HEK293 (cell line): ENCODE results near the gene LHFPL6.

Experiments used
- GLI4 ChIP-seq: fragments of 450-650 bp; formaldehyde crosslinking; IDR thresholded peaks from 2 replicates; pipeline ENCODE4 v1.5.1; 2016; ENCODE audit warnings: missing biosample characterization, missing genetic modification characterization
- HOXA7 ChIP-seq: sonication (generic); formaldehyde crosslinking; IDR thresholded peaks from 2 replicates; pipeline ENCODE4 v1.8.1; 2022; ENCODE audit warnings: missing genetic modification reagents, borderline replicate concordance
- KLF16 ChIP-seq: fragments of 450-650 bp; formaldehyde crosslinking; IDR thresholded peaks from 2 replicates; pipeline ENCODE4 v1.5.1; 2017; ENCODE audit warnings: missing biosample characterization, missing genetic modification characterization
- TSHZ1 ChIP-seq: fragments of 450-650 bp; formaldehyde crosslinking; IDR thresholded peaks from 2 replicates; pipeline ENCODE4 v1.5.1; 2016; ENCODE audit warnings: missing biosample characterization, missing genetic modification characterization, borderline replicate concordance
- YY2 ChIP-seq: fragments of 450-650 bp; formaldehyde crosslinking; IDR thresholded peaks from 2 replicates; pipeline ENCODE4 v1.5.1; 2016; ENCODE audit warnings: missing biosample characterization, missing genetic modification characterization
- ZBTB1 ChIP-seq: fragments of 450-650 bp; formaldehyde crosslinking; IDR thresholded peaks from 2 replicates; pipeline ENCODE4 v1.5.1; 2016; ENCODE audit warnings: missing biosample characterization, missing genetic modification characterization
- ZBTB20 ChIP-seq: fragments of 450-650 bp; formaldehyde crosslinking; IDR thresholded peaks from 2 replicates; pipeline ENCODE4 v1.5.1; 2016; ENCODE audit warnings: missing biosample characterization, missing genetic modification characterization
- ZBTB7A ChIP-seq: fragments of 450-650 bp; formaldehyde crosslinking; IDR thresholded peaks from 2 replicates; pipeline ENCODE4 v1.5.1; 2016; ENCODE audit warnings: low read depth, missing biosample characterization, missing genetic modification characterization
- ZNF140 ChIP-seq: fragments of 450-650 bp; formaldehyde crosslinking; IDR thresholded peaks from 2 replicates; pipeline ENCODE4 v1.5.1; 2016; ENCODE audit warnings: missing biosample characterization, missing genetic modification characterization
- ZNF174 ChIP-seq: fragments of 450-650 bp; formaldehyde crosslinking; IDR thresholded peaks from 2 replicates; pipeline ENCODE4 v1.5.0; 2017; ENCODE audit warnings: missing biosample characterization, mild to moderate bottlenecking, missing genetic modification characterization
- ZNF335 ChIP-seq: fragments of 450-650 bp; formaldehyde crosslinking; conservative IDR thresholded peaks from 2 replicates; pipeline ENCODE4 v1.5.1; 2016; ENCODE audit warnings: missing biosample characterization, missing genetic modification characterization
- ZNF37A ChIP-seq: fragments of 450-650 bp; IDR thresholded peaks from 2 replicates; pipeline ENCODE4 v1.5.1; 2018; ENCODE audit warnings: missing biosample characterization, missing genetic modification characterization
- ZNF394 ChIP-seq: fragments of 450-650 bp; formaldehyde crosslinking; IDR thresholded peaks from 2 replicates; pipeline ENCODE4 v1.5.1; 2016; ENCODE audit warnings: missing biosample characterization, missing genetic modification characterization, mild to moderate bottlenecking, moderate library complexity, borderline replicate concordance
- ZNF423 ChIP-seq: fragments of 450-650 bp; formaldehyde crosslinking; IDR thresholded peaks from 2 replicates; pipeline ENCODE4 v1.5.1; 2016; ENCODE audit warnings: missing biosample characterization, missing genetic modification characterization
- ZNF48 ChIP-seq: fragments of 450-650 bp; formaldehyde crosslinking; IDR thresholded peaks from 2 replicates; pipeline ENCODE4 v1.5.1; 2016; ENCODE audit warnings: missing biosample characterization, missing genetic modification characterization
- ZNF529 ChIP-seq: fragments of 450-650 bp; formaldehyde crosslinking; IDR thresholded peaks from 2 replicates; pipeline ENCODE4 v1.5.1; 2017; ENCODE audit warnings: missing genetic modification characterization, missing biosample characterization; ENCODE audit not compliant: insufficient replicate concordance
- ZNF530 ChIP-seq: fragments of 450-650 bp; formaldehyde crosslinking; IDR thresholded peaks from 2 replicates; pipeline ENCODE4 v1.5.1; 2016; ENCODE audit warnings: low read depth, missing biosample characterization, missing genetic modification characterization
- ZNF544 ChIP-seq: fragments of 450-650 bp; formaldehyde crosslinking; IDR thresholded peaks from 2 replicates; pipeline ENCODE4 v1.5.0; 2017; ENCODE audit warnings: missing biosample characterization, missing genetic modification characterization
- ZNF548 ChIP-seq: fragments of 450-650 bp; formaldehyde crosslinking; IDR thresholded peaks from 2 replicates; pipeline ENCODE4 v1.5.1; 2016; ENCODE audit warnings: missing biosample characterization, missing genetic modification characterization
- ZNF555 ChIP-seq: fragments of 450-650 bp; formaldehyde crosslinking; conservative IDR thresholded peaks from 2 replicates; pipeline ENCODE4 v1.5.1; 2017; ENCODE audit warnings: missing biosample characterization, mild to moderate bottlenecking, missing genetic modification characterization, inconsistent platforms
- ZNF561 ChIP-seq: fragments of 450-650 bp; IDR thresholded peaks from 2 replicates; pipeline ENCODE4 v1.5.1; 2018; ENCODE audit warnings: missing biosample characterization, missing genetic modification characterization, borderline replicate concordance
- ZNF639 ChIP-seq: fragments of 450-650 bp; formaldehyde crosslinking; IDR thresholded peaks from 2 replicates; pipeline ENCODE4 v1.5.1; 2016; ENCODE audit warnings: missing biosample characterization, missing genetic modification characterization
- ZNF670 ChIP-seq: fragments of 450-650 bp; formaldehyde crosslinking; IDR thresholded peaks from 2 replicates; pipeline ENCODE4 v1.5.1; 2016; ENCODE audit warnings: missing biosample characterization, missing genetic modification characterization, low read depth
- ZNF707 ChIP-seq: fragments of 450-650 bp; formaldehyde crosslinking; IDR thresholded peaks from 2 replicates; pipeline ENCODE4 v1.5.1; 2016; ENCODE audit warnings: missing biosample characterization, missing genetic modification characterization
- TF ChIP-seq, protein P1 (sequence below): fragments of 450-650 bp; IDR thresholded peaks from 2 replicates; pipeline ENCODE4 v1.5.1; 2018; ENCODE audit warnings: missing biosample characterization, missing genetic modification characterization
- TF ChIP-seq, protein P2 (sequence below): fragments of 450-650 bp; formaldehyde crosslinking; IDR thresholded peaks from 2 replicates; pipeline ENCODE4 v1.5.1; 2017; ENCODE audit warnings: missing biosample characterization, missing genetic modification characterization
- TF ChIP-seq, protein P3 (sequence below): IDR thresholded peaks from 2 replicates; pipeline ENCODE4 v1.6.1; 2011; ENCODE audit warnings: mild to moderate bottlenecking, low read depth, low read length, borderline replicate concordance
- TF ChIP-seq, protein P4 (sequence below): fragments of 450-650 bp; formaldehyde crosslinking; IDR thresholded peaks from 2 replicates; pipeline ENCODE4 v1.5.1; 2016; ENCODE audit warnings: missing biosample characterization, missing genetic modification characterization

LHFPL6 gene

DNA sequence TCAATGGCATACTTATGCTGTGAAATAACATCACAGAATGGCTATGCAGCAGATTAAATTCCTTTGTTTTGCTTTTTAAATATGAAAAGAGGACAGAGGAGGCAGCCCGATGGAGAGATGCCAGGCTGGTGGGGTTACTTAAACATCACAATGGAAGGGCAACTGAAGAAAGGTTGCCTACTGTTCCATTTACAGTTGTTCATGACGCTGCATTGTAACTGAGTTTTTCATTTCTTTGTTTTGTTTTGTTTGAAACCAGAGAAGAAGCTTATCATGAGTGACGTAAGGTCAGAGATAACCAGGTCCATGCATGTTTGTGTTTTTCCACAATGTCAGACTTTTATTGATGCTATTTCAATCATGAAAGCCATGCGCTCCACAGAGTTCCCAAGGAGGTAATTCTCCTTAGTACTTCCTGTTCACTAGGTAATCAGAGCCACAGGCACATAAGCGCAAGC is 273.8 kb downstream of the LHFPL6 start (continued):
- TF ChIP-seq, protein P1, sequence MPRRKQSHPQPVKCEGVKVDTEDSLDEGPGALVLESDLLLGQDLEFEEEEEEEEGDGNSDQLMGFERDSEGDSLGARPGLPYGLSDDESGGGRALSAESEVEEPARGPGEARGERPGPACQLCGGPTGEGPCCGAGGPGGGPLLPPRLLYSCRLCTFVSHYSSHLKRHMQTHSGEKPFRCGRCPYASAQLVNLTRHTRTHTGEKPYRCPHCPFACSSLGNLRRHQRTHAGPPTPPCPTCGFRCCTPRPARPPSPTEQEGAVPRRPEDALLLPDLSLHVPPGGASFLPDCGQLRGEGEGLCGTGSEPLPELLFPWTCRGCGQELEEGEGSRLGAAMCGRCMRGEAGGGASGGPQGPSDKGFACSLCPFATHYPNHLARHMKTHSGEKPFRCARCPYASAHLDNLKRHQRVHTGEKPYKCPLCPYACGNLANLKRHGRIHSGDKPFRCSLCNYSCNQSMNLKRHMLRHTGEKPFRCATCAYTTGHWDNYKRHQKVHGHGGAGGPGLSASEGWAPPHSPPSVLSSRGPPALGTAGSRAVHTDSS: no peak
- TF ChIP-seq ZNF174 (no peak), ZNF639 (peak; percentile 80; the same call in 1 of the 2 replicates), HOXA7 (CRISPR knock-in tag) (no peak), GLI4 (tag by site-specific recombination) (no peak), ZNF529 (no peak), ZNF530 (tag by site-specific recombination) (no peak), ZNF544 (tag by site-specific recombination) (no peak), ZNF423 (tag by site-specific recombination) (no peak), ZNF561 (no peak), TSHZ1 (no peak; the same call in 1 of the 2 replicates), ZBTB1 (no peak), ZNF670 (no peak), ZNF37A (tag by site-specific recombination) (no peak), YY2 (no peak), ZNF48 (tag by site-specific recombination) (no peak), ZBTB7A (tag by site-specific recombination) (no peak), ZNF555 (tag by site-specific recombination) (no peak), ZNF394 (no peak; the same call in 1 of the 2 replicates), KLF16 (tag by site-specific recombination) (no peak), ZNF140 (no peak), ZNF707 (tag by site-specific recombination) (no peak), ZBTB20 (tag by site-specific recombination) (no peak), ZNF335 (tag by site-specific recombination) (no peak), ZNF548 (tag by site-specific recombination) (no peak)
- TF ChIP-seq, protein P2, sequence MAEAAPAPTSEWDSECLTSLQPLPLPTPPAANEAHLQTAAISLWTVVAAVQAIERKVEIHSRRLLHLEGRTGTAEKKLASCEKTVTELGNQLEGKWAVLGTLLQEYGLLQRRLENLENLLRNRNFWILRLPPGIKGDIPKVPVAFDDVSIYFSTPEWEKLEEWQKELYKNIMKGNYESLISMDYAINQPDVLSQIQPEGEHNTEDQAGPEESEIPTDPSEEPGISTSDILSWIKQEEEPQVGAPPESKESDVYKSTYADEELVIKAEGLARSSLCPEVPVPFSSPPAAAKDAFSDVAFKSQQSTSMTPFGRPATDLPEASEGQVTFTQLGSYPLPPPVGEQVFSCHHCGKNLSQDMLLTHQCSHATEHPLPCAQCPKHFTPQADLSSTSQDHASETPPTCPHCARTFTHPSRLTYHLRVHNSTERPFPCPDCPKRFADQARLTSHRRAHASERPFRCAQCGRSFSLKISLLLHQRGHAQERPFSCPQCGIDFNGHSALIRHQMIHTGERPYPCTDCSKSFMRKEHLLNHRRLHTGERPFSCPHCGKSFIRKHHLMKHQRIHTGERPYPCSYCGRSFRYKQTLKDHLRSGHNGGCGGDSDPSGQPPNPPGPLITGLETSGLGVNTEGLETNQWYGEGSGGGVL: no peak
- TF ChIP-seq, protein P3, sequence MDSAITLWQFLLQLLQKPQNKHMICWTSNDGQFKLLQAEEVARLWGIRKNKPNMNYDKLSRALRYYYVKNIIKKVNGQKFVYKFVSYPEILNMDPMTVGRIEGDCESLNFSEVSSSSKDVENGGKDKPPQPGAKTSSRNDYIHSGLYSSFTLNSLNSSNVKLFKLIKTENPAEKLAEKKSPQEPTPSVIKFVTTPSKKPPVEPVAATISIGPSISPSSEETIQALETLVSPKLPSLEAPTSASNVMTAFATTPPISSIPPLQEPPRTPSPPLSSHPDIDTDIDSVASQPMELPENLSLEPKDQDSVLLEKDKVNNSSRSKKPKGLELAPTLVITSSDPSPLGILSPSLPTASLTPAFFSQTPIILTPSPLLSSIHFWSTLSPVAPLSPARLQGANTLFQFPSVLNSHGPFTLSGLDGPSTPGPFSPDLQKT: no peak
- TF ChIP-seq, protein P4, sequence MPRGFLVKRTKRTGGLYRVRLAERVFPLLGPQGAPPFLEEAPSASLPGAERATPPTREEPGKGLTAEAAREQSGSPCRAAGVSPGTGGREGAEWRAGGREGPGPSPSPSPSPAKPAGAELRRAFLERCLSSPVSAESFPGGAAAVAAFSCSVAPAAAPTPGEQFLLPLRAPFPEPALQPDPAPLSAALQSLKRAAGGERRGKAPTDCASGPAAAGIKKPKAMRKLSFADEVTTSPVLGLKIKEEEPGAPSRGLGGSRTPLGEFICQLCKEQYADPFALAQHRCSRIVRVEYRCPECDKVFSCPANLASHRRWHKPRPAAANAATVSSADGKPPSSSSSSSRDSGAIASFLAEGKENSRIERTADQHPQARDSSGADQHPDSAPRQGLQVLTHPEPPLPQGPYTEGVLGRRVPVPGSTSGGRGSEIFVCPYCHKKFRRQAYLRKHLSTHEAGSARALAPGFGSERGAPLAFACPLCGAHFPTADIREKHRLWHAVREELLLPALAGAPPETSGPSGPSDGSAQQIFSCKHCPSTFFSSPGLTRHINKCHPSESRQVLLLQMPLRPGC (tag by site-specific recombination): peak; percentile 53; the same call in 1 of the 2 replicates
